K562 (cell line): ENCODE results near the gene WDR86.

Experiments used
- ERF ChIP-seq: fragments of 450-650 bp; formaldehyde crosslinking; IDR thresholded peaks from 2 replicates; pipeline ENCODE4 v1.4.0; 2020; ENCODE audit warnings: mild to moderate bottlenecking, mixed read lengths
- PML ChIP-seq: IDR thresholded peaks from 2 replicates; pipeline ENCODE4 v1.6.1; 2012; ENCODE audit warnings: low read length, inconsistent platforms
- PRMT5 ChIP-seq: sonication (generic); formaldehyde crosslinking; IDR thresholded peaks from 2 replicates; pipeline ENCODE4 v1.5.0; 2020; ENCODE audit warnings: missing genetic modification reagents
- SMAD2 ChIP-seq: fragments of 150-350 bp; IDR thresholded peaks from 2 replicates; pipeline ENCODE4 v1.6.1; 2014; ENCODE audit warnings: low read depth, mild to moderate bottlenecking, low read length

- no peak for TF ChIP-seq PRMT5 (CRISPR knock-in tag)
- no peak for TF ChIP-seq ERF (CRISPR knock-in tag)
- TF ChIP-seq PML = no peak
- TF ChIP-seq SMAD2 = no peak
Observed at GRCh38 chr7:151416112-151416940, 6.5 kb upstream of the WDR86 start.
